PC-3 (cell line): ENCODE measurements around the gene LYZL1.

Source experiments
- CTCF ChIP-seq: fragments of 300-600 bp; sonication (generic); conservative IDR thresholded peaks from 2 replicates; pipeline ENCODE4 v1.5.1; 2017; ENCODE audit warnings: antibody characterized with exemption, low read depth, mild to moderate bottlenecking, low read length
- EZH2 ChIP-seq: fragments of 300-600 bp; sonication (generic); IDR thresholded peaks from one replicate; pipeline ENCODE4 v1.6.1; 2017; ENCODE audit warnings: antibody characterized with exemption, mild to moderate bottlenecking, low read length; ENCODE audit not compliant: unreplicated experiment
- EZH2phosphoT487 ChIP-seq: fragments of 300-600 bp; sonication (generic); IDR thresholded peaks from 2 replicates; pipeline ENCODE4 v1.6.1; 2018; ENCODE audit warnings: mild to moderate bottlenecking, antibody characterized with exemption, low read length, borderline replicate concordance

- TF ChIP-seq EZH2phosphoT487 (no peak), EZH2 (no peak), CTCF (no peak)
These were observed 54.8 kb downstream of the LYZL1 start for GRCh38 chr10:29343607-29344038.
